Ascending aorta (tissue), 2 donors: ENCODE results near the gene LTBP1. TPM values are rescaled to one million over a fixed set of nuclear protein-coding genes. Genes with fewer than 3 reads are reported as not detected.
"Not testable (repeated sequence)": the region's sequence is repeated elsewhere in the genome, so short reads cannot be mapped to it uniquely, and the experiment has no call there.

Experiments
- DNase-seq, 2 donors: peaks; one replicate each; pipeline ENCODE4 v3.0.0-alpha.2; 2019; ENCODE audit warnings: low spot score in 2 of 2
- H3K27ac ChIP-seq, 2 donors: fragments of 200-600 bp; sonication (generic); one replicate each; pipeline ENCODE4 v1.5.1; 2016 to 2017; ENCODE audit warnings: mild to moderate bottlenecking in 1 of 2
- H3K27me3 ChIP-seq: fragments of 200-600 bp; sonication (generic); one replicate; pipeline ENCODE4 v1.5.1; 2017
- H3K36me3 ChIP-seq, 2 donors: fragments of 200-600 bp; sonication (generic); one replicate each; pipeline ENCODE4 v1.5.1; 2016
- H3K4me1 ChIP-seq, 2 donors: fragments of 200-600 bp; sonication (generic); one replicate each; pipeline ENCODE4 v1.5.1; 2016 to 2017; ENCODE audit warnings: mild to moderate bottlenecking in 1 of 2
- H3K4me3 ChIP-seq, 2 donors: fragments of 200-600 bp; sonication (generic); one replicate each; pipeline ENCODE4 v1.5.1; 2016 to 2017; ENCODE audit warnings: mild to moderate bottlenecking in 1 of 2
- H3K9me3 ChIP-seq, 2 donors: fragments of 200-600 bp; sonication (generic); one replicate each; pipeline ENCODE4 v1.5.1; 2016
- CTCF ChIP-seq, 3 experiments: fragments of 200-600 bp in 2 of 3; fragments of 450-650 bp in 1 of 3; sonication (generic) in 2 of 3; IDR thresholded peaks; one replicate each; pipeline ENCODE4 v1.5.1; 2016 to 2019; ENCODE audit warnings: antibody characterized with exemption in 3 of 3, mild to moderate bottlenecking in 1 of 3, moderate library complexity in 1 of 3
- intact Hi-C: fragments of 100-400 bp; cut with DNase I; formaldehyde crosslinking; loops from one replicate; pipeline ENCODE4 v1.15.1; 2023
- total RNA-seq: library from RNA; depleted of rRNA; stranded (reverse); fragments of >200 nt; gene quantifications from one replicate; pipeline ENCODE4 v1.1.0, GENCODE V29; 2016

Gene LTBP1
- total RNA-seq, 1 donor from 2014 or later: 295 TPM

GRCh38 chr2:33383855-33384598 is 437.3 kb downstream of the LTBP1 start:
- no peak for TF ChIP-seq CTCF (IDR thresholded peaks at IDR 0.05)
- intact Hi-C loops: no loop called here

DNA sequence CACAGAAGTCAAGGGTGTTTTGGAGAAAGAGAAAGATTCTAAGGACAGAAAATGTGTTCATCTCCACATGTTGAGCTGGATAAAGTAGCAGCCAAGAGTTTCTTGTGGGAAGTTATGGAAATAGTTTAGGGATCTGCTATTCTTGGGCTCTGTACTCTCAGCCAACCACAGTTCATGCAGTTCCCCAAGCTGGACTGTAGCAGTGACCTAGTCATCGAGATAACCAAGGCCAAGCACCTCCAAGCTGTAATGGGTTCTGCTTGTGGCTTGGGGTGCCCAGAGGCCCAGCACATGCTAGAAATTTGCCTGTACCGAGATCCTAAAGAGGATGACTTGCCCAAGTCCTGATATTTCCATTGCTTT is 437.8 kb downstream of the LTBP1 start:
- intact Hi-C loops: no loop called here
- DNase-seq: no peak
- H3K36me3 ChIP-seq: peaks cover 8 to 18% of the 10 kb centered on the region in 2 donors
- no peaks in the 10 kb centered on the region for H3K9me3 ChIP-seq
- no peaks in the 10 kb centered on the region for H3K27me3 ChIP-seq
- TF ChIP-seq CTCF (IDR thresholded peaks at IDR 0.05): no peak
- H3K27ac ChIP-seq: peak overlapping the region; percentile 7 to 46
- H3K4me1 ChIP-seq: peaks cover 4 to 9% of the 10 kb centered on the region in 2 donors
- H3K4me3 ChIP-seq: no peak overlapping the region

More at GRCh38 chr2:33383855-33384598, 437.3 kb downstream of the LTBP1 start:
- H3K4me1 ChIP-seq: peaks cover 4 to 11% of the 10 kb centered on the region in 2 donors
- DNase-seq: no peak
- H3K36me3 ChIP-seq: peaks cover 2 to 12% of the 10 kb centered on the region in 2 donors
- peak overlapping the region; percentile 7 to 46 for H3K27ac ChIP-seq
- no peaks in the 10 kb centered on the region for H3K27me3 ChIP-seq
- H3K4me3 ChIP-seq: no peak overlapping the region
- H3K9me3 ChIP-seq: no peaks in the 10 kb centered on the region

DNA sequence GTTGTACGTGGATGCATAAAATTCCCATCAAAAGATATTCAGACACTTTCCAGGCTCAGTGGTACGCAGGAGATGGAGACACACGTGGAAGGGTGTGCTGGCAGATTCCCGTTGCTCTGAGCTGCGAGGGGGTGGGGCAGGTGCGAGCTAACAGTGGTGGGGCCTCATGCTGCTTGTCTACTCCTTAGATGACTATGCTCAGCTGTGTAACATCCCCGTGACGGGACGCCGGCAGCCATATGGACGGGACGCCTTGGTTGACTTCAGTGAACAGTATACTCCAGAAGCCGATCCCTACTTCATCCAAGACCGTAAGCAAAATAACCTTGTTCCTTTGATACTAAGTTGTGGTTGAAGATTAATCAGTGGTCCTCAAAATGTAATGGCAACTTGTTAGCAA is 442.2 kb downstream of the LTBP1 start:
- Histone ChIP-seq H3K4me1 (peaks cover 4 to 12% of the 10 kb centered on the region in 2 donors), H3K4me3 (no peak overlapping the region), H3K36me3 (peaks cover 11 to 27% of the 10 kb centered on the region in 2 donors), H3K9me3 (no peaks in the 10 kb centered on the region), H3K27me3 (no peaks in the 10 kb centered on the region), H3K27ac (no peak overlapping the region)
- DNase-seq: no peak
- no peak for TF ChIP-seq CTCF (IDR thresholded peaks at IDR 0.05)
- intact Hi-C loops: no loop called here

GRCh38 chr2:33389695-33390094 is 442.9 kb downstream of the LTBP1 start:
- H3K27ac ChIP-seq, intact Hi-C loops, DNase-seq, H3K9me3 ChIP-seq, H3K27me3 ChIP-seq, H3K4me3 ChIP-seq: not testable (repeated sequence)
- Histone ChIP-seq H3K36me3 (peaks cover 11 to 27% of the 10 kb centered on the region in 2 donors), H3K4me1 (peaks cover 0 to 12% of the 10 kb centered on the region in 2 donors)

- TF ChIP-seq CTCF (IDR thresholded peaks at IDR 0.05): no peak
- Histone ChIP-seq H3K9me3 (no peaks in the 10 kb centered on the region), H3K27ac (peak overlapping the region; percentile 14 to 46), H3K27me3 (no peaks in the 10 kb centered on the region), H3K4me3 (no peak overlapping the region), H3K4me1 (peaks cover 0 to 10% of the 10 kb centered on the region in 2 donors), H3K36me3 (peaks cover 11 to 27% of the 10 kb centered on the region in 2 donors)
- intact Hi-C loops: no loop called here
- no peak for DNase-seq
Observed at GRCh38 chr2:33391529-33392255, 444.9 kb downstream of the LTBP1 start.

DNA sequence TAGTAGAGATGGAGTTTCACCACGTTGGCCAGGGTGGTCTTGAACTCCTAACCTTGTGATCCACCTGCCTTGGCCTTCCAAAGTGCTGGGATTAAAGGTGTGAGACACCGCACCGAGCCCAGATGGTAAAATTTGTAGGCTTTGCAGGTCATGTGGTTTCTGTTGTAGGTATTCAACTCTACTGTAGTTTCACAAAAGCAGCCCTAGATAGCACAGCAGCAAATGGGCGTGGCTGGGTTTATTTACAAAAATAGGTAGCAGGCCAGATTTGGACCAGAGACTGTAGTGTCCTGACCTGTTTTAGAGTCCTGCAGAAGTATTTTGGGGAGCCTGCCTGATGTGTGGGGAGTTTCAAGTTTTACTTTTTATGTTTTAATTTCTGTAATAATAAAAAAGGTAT is 445.6 kb downstream of the LTBP1 start:
- Histone ChIP-seq H3K4me1 (peaks cover 0 to 12% of the 10 kb centered on the region in 2 donors), H3K27ac (peak overlapping the region in 1 of 2 donors; percentile 14), H3K4me3 (no peak overlapping the region), H3K36me3 (peaks cover 11 to 27% of the 10 kb centered on the region in 2 donors), H3K9me3 (no peaks in the 10 kb centered on the region), H3K27me3 (no peaks in the 10 kb centered on the region)
- no peak for DNase-seq
- TF ChIP-seq CTCF (IDR thresholded peaks at IDR 0.05): no peak
- intact Hi-C loops: no loop called here
